CD4-positive, alpha-beta T cell treated with Interleukin-15 for 4 hours (primary cell): ENCODE measurements around the gene VPS29.
"Not testable (repeated sequence)": the region's sequence is repeated elsewhere in the genome, so short reads cannot be mapped to it uniquely, and the experiment has no call there.

Experiments used
- DNase-seq: peaks from one replicate; pipeline ENCODE4 v3.0.0-alpha.2; 2020; ENCODE audit warnings: low spot score

The VPS29 gene

DNA sequence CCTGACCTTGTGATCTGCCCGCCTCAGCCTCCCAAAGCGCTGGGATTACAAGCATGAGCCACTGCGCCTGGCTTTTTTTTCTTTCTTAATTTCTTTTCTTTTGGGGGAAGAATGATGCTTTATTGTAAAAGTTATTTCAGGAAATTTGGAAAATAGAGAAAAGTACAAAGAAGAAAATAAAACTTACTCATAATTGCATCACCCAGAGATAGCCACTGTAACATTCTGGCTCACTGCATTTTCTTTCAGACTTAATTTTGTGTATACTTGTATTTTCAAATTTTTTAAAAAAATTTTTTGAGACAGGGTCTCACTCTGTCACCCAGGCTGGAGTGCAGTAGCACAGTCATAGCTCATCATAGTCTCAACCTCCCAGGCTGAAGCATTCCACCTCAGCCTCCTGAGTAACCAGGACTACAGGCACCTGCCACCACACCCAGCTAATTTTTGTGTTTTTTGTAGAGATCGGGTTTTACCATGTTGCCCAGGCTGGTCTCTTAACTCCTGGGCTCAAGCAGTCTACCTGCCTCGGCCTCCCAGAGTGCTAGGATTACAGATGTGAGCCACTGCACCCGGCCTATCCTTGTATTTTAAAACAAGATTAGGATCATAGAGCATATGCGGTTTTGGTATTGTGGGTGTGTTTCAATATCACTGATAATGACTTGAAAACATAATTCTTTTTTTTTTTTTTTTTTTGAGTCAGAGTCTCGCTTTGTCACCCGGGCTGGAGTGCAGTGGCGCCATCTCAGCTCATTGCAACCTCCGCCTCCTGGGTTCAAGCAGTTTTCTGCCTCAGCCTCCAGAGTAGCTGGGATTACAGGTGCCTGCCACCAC lies 19.2 kb upstream of the VPS29 start:
- DNase-seq, result peak; percentile 14

DNA sequence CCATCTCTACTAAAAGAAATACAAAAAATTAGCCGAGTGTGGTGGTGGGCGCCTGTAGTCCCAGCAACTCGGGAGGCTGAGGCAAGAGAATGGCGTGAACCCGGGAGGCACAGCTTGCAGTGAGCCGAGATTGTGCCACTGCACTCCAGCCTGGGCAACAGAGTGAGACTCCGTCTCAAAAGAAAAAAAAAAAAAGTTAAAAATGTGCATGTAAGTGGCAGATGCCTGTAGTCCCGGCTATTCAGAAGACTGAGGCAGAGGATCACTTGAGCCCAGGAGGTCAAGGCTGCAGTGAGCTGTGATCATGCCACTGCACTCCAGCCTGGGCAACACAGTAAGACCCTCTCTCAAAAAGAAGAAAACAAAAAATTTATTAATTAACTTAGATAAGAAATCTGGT lies 16.1 kb upstream of the VPS29 start:
- not testable (repeated sequence) for DNase-seq

DNA sequence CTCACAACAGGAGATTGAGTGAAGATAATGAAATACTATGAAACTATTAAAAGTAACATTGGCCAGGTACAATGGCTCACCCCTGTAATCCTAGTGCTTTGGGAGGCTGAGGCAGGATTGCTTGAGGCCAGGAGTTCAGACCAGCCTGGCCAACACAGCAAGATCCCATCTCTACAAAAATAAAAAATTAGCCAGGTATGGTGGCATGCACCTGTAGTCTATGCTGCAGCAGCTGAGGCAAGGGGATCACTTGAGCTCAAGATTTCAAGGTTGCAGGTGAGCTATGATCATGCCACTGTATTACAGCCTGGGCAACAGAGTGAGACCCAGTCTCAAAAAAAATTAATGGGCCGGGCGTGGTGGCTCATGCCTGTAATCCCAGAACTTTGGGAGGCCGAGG lies 15.1 kb upstream of the VPS29 start:
- DNase-seq, result no peak

DNA sequence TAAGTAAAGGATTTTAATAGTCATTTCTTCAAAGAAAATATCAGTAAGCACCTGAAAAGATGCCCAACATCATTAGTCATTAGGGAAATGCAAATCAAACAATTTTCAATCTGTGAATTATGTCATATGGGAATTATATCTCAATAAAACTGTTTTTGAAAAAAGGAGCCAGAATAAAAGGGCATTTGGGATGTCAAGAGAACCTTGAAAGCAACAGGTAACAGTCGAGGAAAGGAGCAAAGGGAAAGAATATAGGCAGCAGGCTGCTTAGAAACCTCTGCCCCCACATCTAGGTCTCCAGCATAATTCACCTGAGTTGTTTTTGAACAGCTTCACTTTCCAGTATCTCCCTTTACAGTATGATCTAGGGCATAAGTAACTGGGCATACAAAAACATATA lies 12.5 kb upstream of the VPS29 start:
- no peak for DNase-seq

DNA sequence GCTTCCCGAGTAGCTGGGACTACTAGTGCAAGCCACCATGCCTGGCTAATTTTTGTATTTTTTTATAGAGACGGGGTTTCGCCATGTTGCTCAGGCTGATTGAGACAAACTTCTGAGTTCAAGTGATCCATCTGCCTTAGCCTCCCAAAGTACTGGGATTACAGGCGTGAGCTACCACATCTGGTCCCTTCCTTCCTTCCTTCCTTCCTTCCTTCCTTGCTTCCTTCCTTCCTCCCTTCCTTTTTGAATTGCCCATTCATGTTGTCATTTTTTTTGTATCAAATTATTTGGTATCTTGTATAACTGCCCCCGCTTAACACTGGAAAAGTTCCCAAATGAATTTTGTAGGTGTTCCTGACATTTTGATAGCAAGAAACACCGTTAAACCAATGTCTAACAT lies 11.9 kb upstream of the VPS29 start:
- DNase-seq, result no peak

DNA sequence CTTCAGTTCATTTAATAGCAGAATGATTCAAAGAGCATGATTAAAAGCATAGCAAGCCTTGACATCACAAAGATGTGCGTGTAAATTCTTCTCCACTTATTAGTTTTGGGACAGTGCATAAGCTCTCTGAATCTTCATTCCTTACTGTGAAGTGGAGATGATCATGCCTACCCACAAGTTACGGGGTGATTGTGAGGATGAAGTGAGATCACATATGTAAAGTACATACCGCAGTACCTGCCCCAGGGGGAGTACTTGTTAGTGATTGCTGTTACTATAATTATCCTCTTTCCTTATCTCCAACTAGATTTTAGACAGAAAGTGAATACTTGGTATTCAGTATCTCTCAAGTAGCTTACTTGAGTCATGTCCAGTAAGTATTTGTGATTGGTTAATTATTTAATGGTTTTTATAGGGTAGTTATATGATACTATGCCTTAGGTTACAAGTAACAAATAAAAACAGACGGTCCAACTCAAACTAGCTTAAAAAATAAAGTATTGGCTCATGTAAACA lies 6.2 kb upstream of the VPS29 start:
- DNase-seq, result no peak

DNA sequence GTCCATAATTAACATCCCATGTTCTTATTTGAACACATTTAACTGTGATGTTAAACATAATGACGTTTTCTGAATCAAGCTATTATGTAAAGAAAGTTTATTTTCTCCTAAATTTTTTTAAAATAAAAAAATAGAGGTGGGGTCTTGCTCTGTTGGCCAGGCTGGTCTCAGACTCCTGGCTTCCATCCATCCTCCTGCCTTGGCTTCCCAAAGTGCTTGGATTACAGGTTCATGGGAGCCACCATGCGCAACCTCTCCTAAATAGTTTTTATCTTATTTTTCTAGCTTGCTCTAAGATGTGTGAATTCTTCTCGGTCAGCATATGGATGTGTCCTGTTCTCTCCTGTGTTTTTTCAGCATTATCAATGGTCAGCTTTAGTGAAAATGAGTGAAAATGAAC lies 3.4 kb upstream of the VPS29 start:
- no peak for DNase-seq

DNA sequence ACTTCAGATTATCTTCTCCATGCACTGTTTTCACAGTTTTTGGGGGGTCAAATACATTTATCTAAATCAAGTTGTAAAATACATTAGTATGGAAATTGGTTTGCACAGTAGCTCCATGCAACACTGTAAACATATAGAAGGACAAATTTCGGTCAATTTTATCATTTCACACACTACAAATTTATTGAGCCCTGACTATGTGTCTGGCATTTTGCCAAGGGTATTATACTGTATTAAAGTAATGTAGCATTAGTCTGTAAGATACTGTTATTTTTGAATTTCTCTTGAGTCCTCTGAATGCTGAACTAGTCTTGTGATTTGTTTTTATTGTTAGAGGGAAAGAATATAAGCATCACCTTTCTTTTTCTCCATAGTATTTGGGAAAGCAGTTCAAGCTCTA lies 1.5 kb upstream of the VPS29 start:
- DNase-seq, result no peak

DNA sequence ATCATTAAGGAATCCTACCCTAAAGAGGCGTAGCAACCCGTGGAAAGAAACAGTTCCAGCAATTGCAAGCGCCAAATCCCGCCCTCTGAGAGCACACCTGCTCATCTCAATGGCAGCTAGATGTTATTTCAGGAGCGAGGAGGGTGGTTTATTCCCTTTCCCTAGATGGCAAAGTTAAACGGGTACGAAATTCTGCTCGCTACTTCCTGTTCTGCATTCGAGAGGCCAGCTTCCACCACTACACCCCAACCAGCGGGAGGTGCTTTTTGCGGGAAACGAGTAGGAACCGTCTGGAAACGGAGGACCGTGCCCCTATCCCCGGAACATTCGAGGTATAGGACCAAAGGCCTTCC lies 536 bp downstream of the VPS29 start:
- no peak for DNase-seq

DNA sequence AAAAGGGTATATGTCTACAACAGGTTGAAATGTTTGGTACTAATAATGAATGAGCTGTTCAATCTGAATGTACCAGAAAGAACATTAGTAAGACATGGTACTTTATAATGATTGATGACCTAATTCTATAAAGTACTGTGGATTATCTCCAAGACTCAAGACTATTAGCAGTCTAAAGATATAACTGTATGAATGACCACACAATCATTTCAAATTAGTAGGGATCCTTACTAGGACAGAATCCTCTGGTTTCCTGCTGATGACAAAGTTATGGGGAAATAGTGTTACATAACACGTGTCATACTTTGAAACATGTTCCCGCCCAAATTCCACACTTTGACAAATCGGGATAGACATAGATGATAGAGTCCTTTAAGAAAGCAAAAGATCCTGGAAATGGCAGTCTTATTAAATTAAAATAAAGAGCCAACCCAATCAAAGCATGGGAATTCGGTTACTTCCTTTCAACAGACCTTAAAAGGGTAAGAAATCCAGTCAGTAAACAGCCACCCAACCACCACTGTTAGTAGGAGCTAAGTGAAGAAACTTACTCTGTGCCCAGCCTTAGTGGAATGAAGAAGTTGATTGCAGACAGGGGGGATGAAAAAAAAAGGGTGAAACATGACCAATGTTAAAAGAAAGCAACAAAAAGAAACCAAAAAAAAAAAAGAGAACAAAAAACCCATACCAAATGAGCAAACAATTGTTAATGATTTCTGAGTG lies 2.8 kb downstream of the VPS29 start:
- no peak for DNase-seq

DNA sequence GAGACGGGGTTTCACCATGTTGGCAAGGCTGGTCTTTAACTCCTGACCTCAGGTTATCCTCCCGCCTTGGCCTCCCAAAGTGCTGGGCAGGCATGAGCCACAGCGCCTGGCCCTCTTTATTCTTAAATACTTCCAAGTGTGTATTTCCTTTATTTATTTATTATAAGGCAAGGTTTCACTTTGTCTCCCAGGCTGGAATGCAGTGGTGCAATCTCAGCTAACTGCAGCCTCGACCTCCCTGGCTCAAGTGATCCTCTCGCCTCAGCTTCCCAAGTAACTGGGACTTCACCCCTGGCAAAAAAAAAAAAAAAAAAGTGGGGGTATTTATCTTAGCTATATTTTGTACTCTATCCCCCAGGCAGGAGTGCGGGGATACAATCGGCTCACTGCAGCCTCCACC lies 26.5 kb downstream of the VPS29 start:
- DNase-seq, result no peak

DNA sequence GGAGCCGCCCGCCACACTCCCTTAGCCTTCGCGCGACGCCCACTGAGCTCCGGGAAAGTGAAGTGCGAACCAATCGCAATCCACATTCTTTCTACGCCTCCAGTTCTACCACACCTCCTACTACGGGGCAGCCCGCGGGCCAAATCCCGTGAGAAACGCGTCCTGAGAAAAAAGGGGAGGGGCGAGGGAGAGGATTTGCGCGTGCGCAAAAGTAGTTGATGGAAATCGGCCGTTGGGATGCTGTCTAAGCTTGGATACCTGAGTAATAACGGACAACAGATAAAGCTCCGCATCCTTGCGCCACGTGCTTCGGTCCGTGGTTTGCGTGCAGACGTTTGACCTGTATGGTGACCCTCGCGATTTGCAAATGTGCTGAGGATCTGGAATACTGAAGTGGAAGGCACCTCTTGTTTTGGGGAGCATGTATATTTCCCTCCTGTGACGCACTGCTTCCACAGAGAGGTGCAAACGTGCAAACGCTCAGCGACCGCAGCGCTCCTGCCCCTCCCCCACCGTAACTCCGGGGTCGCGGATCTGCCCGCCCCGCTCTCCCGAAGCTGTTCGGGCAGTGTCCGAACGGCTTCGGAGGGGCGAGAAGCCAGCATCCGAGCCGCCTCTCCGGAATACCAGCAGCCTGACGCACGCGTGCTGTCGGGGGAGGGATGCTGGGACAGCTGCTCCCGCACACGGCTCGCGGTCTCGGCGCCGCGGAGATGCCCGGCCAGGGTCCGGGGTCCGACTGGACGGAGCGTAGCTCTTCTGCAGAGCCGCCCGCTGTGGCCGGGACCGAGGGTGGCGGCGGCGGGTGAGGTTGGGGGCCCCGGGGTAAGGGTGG lies 33.5 kb downstream of the VPS29 start, which contains the start of the genes FAM216A and GPN3:
TSS of gene FAM216A (plus strand) at position 632 of the 835 bp plus-strand sequence. CDS start at position 663, 31 bp downstream.
TSS of gene GPN3 (minus strand) at position 44 of the 835 bp plus-strand sequence. CDS start 54 bp downstream, outside the sequence.
- peak; percentile 98 for DNase-seq

DNA sequence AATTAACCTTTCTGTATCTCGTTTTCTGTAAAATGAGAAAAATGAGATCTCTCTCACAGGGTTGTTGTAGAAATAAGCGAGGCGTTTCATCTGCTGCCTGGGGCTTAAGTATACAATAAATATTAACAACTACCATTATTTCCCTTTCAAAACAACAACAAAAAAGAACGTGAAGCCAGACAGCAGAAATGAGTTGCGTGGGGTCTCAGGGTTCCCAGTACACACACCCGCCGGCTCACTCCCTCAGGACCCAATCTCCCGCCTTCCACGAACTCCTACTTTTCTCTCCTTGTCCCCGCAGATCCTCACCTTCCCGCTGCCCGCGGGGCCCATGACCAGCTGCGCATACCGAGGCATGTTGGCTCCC lies 34.1 kb downstream of the VPS29 start:
- no peak for DNase-seq

DNA sequence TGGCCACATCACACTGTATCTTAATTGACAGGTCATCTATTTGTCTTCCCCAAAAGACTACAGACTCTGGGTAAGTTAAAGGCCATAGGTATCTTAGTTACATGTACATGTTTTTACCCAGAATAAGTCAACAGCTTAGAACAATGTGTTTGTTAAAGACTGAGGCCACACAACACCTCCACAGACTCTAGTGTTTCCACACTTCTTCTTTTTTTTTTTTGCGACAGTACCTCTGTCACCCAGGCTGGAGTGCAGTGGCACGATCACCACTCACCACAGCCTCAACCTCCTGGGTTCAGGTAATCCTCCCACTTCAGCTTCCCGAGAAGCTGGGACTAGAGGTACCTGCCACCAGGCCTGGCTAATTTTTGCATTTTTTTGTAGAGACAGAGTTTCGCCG lies 35.1 kb downstream of the VPS29 start:
- DNase-seq, result no peak

DNA sequence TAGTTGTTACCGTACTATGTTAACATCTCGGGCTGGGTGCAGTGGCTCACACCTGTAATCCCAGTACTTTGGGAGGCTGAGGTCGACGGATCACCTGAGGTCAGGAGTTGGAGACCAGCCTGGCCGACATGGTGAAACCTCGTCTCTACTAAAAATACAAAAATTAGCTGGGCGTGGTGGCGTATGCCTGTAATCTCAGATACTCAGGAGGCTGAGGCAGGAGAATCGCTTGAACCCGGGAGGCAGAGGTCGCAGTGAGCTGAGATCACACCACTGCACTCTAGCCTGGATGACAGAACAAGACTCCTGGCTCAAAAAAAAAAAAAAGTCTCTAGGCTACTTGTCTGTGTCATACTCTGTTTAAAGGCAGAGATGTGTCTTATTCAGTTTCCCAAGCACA lies 36.1 kb downstream of the VPS29 start:
- not testable (repeated sequence) for DNase-seq

DNA sequence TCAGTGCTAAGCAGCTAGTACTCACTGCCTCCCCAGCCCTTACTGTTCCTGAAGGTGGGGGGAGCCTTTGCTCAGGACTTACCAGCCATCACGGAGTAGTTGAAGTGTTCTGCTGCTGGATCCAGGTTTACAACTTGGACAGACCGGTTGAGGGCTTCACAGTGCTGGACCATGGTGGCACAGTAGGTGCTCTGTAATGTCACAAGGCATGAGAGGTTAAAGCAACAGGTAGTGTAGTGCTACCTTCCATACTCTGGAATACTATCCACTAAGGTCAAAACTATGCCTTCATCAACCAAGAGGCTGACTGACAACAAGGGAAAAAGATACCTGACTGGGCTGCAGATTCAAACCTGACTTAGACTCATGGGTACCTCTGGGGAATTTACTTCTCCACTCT lies 36.9 kb downstream of the VPS29 start:
- no peak for DNase-seq

DNA sequence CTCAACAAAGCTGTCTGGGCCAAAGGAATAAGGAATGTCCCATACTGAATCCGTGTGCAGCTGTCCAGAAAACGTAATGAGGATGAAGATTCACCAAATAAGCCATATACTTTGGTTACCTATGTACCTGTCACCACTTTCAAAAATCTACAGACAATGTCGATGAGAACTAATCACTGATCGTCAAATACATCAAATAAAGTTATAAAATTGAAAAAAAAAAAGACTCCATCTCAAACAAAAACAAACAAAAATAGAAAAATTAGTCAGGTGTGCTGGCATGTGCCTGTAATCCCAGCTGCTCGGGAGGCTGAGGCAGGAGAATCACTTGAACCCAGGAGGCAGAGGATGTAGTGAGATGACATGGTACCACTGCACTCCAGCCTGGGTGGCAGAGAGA lies 40.7 kb downstream of the VPS29 start:
- not testable (repeated sequence) for DNase-seq

DNA sequence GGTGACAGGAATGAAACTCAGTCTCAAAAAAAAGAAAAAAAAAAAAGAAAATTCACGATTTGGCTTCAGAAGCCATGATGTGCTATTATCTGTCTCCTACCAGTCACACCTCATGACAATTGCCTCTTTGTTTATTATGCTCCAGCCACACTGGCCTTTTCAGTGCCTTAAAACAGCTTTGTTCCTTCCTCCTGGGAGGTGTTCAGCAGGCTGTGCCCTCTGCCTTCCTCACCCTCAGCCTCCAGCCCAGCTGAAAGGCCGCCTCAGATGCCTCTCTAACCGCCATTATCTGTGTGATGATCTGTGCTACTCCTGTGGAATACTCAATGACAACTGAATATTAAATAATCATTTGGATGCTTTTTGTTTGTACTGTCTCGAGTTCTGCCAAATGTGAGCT lies 43.2 kb downstream of the VPS29 start:
- DNase-seq, result no peak

DNA sequence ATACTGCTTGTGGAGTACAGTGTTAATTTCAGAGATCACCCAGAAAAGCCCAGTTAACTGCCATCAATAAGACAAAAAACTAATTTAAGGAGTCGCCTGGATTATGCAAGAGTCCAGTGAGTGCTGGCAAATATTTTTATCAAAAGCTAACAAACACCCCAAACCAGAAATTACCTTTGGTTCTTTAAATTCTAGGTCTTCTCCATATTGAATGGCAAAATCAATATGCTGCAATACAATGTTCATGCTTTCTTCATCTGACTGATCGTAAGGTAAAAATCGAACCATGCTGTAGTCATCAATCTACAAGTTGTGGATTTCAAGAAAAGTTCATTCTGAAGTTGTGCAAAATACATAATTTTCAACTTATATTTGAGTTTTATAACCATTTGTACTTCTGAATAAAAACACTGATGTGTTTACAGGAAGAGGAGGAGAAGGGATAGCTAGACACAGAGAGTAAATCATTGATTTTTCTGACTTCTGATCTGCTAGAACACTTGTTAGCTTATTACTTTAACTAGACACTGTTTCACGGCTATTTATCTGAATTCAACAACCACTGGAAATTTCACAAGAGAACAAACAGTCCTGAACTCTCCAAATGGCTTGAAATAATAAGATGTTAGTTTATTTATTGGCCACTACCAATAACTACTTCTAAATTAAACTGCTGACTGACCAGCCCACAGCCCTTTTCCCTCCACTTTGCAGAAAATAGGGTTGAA lies 48.2 kb downstream of the VPS29 start:
- DNase-seq, result no peak

DNA sequence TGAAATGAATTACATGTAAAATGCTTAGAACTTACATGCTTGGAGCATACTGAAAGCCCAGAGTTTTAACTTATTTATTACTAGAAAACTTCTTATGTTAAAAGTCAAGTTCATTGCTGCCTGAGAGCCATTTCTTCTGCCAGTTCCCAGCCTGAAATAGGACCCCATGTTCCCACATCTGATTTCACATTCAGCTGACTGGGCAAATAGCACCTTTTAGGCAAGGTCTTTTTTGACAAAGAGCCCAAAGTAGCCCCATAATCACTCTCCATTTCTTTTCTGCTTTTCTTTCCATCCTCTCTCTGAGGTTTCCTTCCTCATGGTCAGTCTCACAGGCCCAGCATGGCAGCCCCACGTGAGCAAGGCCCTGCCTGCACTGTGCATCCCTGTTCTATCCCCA lies 50.6 kb downstream of the VPS29 start:
- no peak for DNase-seq

DNA sequence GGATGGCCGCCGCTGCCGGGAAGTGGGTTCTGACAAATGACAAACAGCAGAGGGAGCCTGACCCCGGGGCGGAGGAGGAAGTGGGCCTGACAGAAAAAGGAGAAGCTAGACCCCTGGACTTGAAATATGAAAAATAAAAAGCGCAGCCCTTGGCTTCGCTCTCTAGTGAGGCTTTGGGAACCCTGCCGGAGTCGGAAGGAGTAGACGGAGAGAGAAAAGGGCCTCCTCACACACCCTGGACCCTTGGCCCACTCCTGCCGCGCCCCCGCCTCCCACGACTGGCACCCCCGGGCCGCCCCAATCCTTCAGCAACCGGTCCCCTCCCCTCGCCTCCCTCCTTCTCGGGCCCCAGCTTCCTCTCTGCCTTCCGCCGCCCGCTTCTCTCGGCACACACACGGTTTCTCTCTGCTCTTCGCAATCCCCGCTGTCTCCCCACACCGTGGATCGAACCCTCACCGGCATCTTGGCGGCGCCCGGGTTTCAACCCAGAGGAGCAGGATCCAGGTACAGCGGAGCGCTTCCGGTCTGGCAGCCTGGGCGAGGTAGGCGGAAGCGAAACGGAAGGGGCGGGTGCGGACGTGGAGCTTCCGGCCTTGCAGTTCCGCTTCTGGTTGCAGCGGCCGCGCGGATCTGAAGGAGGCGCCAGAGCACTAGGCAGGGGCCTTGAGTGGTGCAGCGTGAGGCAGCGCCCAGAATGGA lies 52.0 kb downstream of the VPS29 start, which contains the start of gene ARPC3:
TSS of gene ARPC3 (minus strand) at position 539 of the 699 bp plus-strand sequence. CDS start at position 462, 77 bp downstream.
- DNase-seq, result peak; percentile 94
